Measurements from ENCODE around the gene ACKR1.
A peak's percentile ranks its signal among the peaks of the same experiment; 100 is the strongest.

Gene ACKR1

DNA sequence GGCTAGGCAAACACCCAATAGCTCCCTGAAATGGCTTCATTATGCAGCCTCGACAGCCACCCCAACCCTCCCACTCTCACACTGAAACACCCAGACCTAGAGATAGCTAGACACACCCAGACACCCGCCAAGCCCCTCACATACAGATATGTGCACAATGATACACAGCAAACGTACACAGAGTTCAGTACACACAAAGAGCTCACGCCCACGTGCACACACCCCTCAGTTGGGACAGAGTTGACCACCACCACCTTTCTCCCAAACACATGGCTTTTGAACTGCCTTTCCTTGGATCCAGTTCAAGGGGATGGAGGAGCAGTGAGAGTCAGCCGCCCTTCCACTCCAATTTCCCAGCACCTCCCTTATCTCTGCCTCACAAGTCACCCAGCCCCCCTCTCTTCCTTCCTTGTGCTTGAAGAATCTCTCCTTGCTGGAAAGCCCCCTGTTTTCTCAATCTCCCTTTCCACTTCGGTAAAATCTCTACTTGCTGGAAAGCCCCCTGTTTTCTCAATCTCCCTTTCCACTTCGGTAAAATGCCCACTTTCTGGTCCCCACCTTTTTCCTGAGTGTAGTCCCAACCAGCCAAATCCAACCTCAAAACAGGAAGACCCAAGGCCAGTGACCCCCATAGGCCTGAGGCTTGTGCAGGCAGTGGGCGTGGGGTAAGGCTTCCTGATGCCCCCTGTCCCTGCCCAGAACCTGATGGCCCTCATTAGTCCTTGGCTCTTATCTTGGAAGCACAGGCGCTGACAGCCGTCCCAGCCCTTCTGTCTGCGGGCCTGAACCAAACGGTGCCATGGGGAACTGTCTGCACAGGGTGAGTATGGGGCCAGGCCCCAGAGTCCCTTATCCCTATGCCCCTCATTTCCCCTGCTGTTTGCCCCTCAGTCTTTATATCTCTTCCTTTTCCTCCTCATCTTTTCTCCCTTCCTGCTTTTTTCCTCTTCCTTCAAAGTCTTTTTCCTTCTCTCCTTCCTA, at the start of gene ACKR1:
ACKR1 (plus strand) TSS at position 715 of the 981 bp plus-strand sequence; CDS start at position 800, 85 bp downstream.
- peak; percentile 79 for TF ChIP-seq POLR2A (IDR thresholded peaks at IDR 0.05; ENCODE audit: low read length)
- TF ChIP-seq GATA1 (IDR thresholded peaks at IDR 0.05; ENCODE audit: low read depth, low read length): peak; percentile 7

DNA sequence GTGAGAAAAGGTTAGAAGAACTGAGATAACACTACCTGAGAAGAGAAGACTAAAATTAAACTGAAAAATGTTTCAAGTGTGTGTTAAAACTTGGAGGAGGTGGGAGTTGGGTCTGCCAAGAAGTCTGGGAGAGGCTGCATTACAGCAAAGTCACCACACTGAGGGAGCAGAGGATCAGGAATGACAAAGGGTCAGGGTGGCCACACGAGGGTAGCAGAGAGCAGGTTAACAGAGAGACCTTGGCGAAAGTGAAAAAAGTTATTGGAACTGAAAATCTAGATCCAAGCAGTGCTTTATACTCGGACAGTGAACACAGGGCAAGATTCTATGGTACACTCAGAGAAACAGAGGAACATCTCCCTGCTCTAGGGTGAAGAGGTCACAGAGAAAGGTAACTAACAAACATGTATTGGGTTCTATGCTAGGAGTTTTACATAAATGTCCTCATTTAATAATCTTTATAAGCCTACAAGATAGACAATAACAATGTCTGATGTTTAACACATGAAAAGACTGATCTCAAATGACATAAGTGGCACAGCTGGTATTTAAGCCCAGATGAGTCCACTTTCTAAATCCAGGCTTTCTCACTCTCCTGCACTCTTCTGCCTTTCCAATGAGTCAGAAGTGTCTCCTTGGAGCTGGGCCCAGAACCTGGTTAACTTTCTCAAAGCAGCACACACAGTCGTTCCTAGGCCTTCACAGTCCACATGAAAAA, 43.5 kb upstream of the ACKR1 start:
- TF ChIP-seq POLR2A (IDR thresholded peaks at IDR 0.05; ENCODE audit: low read length) (no peak), GATA1 (IDR thresholded peaks at IDR 0.05; ENCODE audit: low read depth, low read length) (no peak)
- peak; percentile 81 to 91 for DNase-seq

More for the DNA sequence above, at the start of gene ACKR1:
- DNase-seq: peak; percentile 94 to 97

GRCh38 chr1:159161719-159162026, 43.0 kb upstream of the ACKR1 start:
- DNase-seq: no peak
- TF ChIP-seq POLR2A (IDR thresholded peaks at IDR 0.05; ENCODE audit: low read length) (no peak), GATA1 (IDR thresholded peaks at IDR 0.05; ENCODE audit: low read depth, low read length) (no peak)

DNA sequence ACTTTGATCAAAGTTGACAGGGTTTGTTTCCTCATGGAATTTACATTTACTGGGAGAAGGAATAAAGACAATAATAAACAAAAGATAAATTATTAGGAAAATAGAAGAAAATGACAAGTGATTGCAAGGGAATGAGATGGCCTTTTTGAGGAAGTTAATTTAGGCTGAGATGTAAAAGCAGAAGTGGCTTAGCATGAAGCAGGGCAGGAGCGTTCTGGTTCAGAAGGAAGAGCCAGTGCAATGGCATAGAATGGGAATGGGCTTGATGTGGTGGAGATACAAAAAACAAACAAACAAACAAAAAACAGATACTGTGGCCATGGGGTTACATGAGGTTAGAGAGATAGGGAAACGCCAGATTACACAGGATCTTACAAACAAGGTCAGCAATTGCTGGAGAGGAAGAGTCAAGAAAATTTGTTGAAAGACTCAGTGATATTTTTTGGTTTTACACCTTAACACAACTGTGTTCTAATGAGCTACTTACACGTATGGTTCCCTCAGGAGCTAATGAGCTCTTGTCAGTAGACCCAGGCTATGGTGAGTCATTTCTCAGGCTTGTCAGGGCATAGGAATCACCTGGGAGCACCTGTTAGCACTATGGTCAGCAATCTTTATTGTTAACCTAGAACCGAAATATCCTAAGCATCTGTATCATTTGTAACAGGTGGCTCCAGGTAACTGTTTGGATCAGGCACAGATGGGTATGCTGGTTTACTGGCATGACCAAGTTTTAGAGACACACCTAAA, 42.0 kb upstream of the ACKR1 start:
- TF ChIP-seq POLR2A (IDR thresholded peaks at IDR 0.05; ENCODE audit: low read length) (no peak), GATA1 (IDR thresholded peaks at IDR 0.05; ENCODE audit: low read depth, low read length) (no peak)

GRCh38 chr1:159163614-159164228, 41.0 kb upstream of the ACKR1 start:
- TF ChIP-seq POLR2A (IDR thresholded peaks at IDR 0.05; ENCODE audit: low read length) (no peak), GATA1 (IDR thresholded peaks at IDR 0.05; ENCODE audit: low read depth, low read length) (no peak)
- DNase-seq: no peak

More for the DNA sequence above, 42.0 kb upstream of the ACKR1 start:
- DNase-seq: peak in 1 of 2 experiments; percentile 7

DNA sequence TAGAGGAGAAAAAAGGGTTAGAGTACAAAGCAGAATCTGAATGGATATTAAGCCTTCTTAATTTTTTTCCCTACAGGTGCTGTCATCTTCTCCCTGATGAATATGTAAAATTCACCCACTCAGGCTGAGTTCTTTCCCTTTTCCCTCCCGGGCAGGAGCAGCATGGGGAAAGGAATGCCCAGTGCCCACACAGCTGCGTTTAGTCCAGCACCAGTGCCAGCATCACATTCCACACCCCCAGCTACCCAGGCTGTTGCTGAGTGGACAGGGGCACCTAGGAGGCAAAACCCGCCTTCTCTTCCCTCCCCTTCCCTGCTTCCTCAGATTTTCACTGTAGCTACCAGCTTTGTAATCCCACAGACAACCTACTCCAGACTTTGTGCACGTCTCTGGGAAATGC, 36.6 kb upstream of the ACKR1 start:
- DNase-seq: no peak
- TF ChIP-seq GATA1 (IDR thresholded peaks at IDR 0.05; ENCODE audit: low read depth, low read length): no peak
- no peak for TF ChIP-seq POLR2A (IDR thresholded peaks at IDR 0.05; ENCODE audit: low read length)

GRCh38 chr1:159170639-159171038, 34.0 kb upstream of the ACKR1 start:
- DNase-seq: no peak
- no peak for TF ChIP-seq GATA1 (IDR thresholded peaks at IDR 0.05; ENCODE audit: low read depth, low read length)
- TF ChIP-seq POLR2A (IDR thresholded peaks at IDR 0.05; ENCODE audit: low read length): no peak

- no peak for TF ChIP-seq GATA1 (IDR thresholded peaks at IDR 0.05; ENCODE audit: low read depth, low read length)
- no peak for TF ChIP-seq POLR2A (IDR thresholded peaks at IDR 0.05; ENCODE audit: low read length)
- no peak for DNase-seq
Measured at GRCh38 chr1:159171254-159171687, 33.4 kb upstream of the ACKR1 start, which contains the start of gene CADM3. TSS of gene CADM3 (plus strand) at chr1:159171615. CDS start at chr1:159171766, 151 bp downstream.

DNA sequence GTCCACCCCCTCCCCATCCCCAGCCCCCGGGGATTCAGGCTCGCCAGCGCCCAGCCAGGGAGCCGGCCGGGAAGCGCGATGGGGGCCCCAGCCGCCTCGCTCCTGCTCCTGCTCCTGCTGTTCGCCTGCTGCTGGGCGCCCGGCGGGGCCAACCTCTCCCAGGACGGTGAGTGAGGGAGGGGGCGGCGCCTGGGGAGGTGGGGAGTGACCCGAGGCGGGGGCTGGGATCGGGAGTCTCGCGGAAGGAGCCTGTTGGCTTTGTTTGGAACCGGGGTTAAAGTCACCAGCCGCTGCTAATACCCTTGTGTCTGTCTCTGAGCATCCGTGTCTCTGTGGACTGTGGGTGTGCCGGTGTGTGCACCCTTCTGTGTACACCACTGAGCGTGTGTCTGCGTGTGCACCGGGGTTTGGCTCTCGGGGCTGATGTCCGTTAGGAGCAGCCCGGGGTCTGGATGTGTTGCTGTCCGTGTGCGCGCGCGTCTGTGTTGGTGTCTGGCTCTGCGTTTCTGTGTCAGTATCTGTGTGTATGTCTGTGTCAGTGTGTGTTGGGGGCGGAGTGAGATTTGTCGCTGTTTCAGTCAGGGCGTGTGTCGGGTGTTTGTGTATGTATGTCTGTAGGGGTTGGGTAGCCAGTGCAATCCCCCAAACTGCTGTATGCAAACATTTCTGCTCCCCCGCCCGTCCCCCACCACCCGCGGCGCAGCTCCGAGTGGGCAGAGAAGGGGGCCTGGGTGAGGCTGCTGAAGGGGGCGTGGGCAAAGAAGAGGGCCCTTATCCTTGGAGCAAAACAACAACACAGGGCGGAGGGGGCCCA, 32.8 kb upstream of the ACKR1 start:
- DNase-seq: peak; percentile 37 to 40
- TF ChIP-seq POLR2A (IDR thresholded peaks at IDR 0.05; ENCODE audit: low read length) (no peak), GATA1 (IDR thresholded peaks at IDR 0.05; ENCODE audit: low read depth, low read length) (no peak)

DNA sequence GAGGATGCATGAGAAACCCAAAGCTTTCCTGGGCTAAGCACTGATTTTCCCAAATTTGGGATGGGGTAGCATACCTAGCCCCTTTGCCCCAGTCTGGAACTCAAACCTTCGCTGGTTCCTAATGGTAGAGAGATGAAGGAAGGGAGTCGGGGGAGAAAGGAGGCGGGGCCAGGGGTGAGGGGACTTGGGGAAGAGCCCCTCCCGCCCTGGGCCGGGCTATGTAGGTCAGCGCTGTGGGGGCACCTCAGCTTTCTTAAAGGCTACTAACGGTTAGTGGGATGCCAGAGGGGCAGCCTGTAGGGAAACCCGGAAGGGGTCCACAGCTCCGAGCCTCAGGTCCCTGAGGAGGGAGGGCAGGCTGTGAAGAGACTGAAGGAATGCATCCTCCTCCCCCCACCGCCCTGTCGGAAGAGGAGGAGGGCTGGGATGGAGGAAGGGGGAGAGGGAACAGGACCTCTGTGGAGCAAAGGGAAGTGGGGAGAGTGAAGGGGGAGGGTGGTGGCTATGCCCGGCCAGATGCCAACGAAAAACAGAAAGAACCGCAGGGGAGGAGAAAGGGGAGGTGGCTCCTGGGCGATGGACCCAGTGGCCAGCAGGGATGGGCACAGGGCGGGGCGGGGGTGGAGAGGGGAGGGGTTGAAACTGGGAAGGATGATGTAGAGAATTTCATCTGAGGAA, 31.9 kb upstream of the ACKR1 start:
- no peak for TF ChIP-seq GATA1 (IDR thresholded peaks at IDR 0.05; ENCODE audit: low read depth, low read length)
- TF ChIP-seq POLR2A (IDR thresholded peaks at IDR 0.05; ENCODE audit: low read length): no peak
- no peak for DNase-seq

DNA sequence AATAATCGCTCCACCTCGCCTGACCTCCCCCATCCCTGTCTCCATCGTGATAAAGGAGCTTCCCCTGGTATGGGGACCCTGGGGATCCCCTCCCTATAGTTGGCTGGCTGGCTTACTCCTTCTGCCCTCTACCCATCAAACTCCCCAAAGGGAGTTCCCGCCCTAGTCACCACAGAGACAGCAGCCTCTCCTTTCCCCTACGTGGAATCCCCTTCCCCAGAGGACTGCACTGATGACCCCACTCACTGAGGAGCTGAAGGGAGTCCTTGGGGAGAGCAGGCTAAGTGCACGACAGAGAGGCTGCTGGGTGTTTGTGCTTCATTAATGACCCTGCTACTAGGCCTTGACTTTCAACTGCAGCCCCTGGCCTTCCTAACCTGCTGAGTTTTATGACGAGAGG, 31.4 kb upstream of the ACKR1 start:
- DNase-seq: no peak
- TF ChIP-seq POLR2A (IDR thresholded peaks at IDR 0.05; ENCODE audit: low read length) (no peak), GATA1 (IDR thresholded peaks at IDR 0.05; ENCODE audit: low read depth, low read length) (no peak)

DNA sequence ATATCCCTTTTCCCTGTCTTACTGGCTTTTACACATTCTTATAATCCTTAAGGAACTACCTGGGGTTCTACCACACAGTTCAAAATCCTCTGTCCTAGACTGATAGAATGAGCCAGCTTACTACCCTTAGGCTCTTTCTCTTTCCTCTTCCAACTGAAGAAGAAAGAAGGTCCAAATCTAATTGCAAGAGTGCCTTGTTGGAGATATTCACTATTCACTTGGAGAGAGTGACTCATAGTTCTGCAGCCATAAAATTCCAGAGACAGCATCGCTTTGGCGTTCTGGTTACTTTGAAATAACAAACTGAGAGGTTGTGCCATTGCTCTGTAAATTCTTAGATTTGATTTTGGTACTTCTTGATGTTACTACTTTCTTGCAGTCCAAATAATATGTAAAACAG, 29.1 kb upstream of the ACKR1 start:
- no peak for DNase-seq
- TF ChIP-seq POLR2A (IDR thresholded peaks at IDR 0.05; ENCODE audit: low read length) (no peak), GATA1 (IDR thresholded peaks at IDR 0.05; ENCODE audit: low read depth, low read length) (no peak)

Measured in erythroblast (primary cell).